Smooth muscle cell (in vitro differentiated cells): ENCODE measurements around the gene SOX13. TPM values are rescaled to one million over a fixed set of nuclear protein-coding genes. Genes with fewer than 3 reads are reported as not detected.

Source experiments
- DNase-seq: peaks from one replicate; lab custom pipeline; 2025; ENCODE audit not compliant: unreplicated experiment; lab: John Stamatoyannopoulos, UW
- H2AFZ ChIP-seq: fragments of 200-600 bp; sonication (generic); 2 replicates; pipeline ENCODE4 v1.6.0; 2016; ENCODE audit warnings: antibody characterized with exemption, low read depth, mild to moderate bottlenecking
- H3F3A ChIP-seq: fragments of 200-600 bp; sonication (generic); 2 replicates; pipeline ENCODE4 v1.6.0; 2017; ENCODE audit warnings: antibody characterized with exemption, low read depth
- H3K27ac ChIP-seq: fragments of 200-600 bp; sonication (generic); 2 replicates; pipeline ENCODE4 v1.5.1; 2016; ENCODE audit warnings: low read depth, mild to moderate bottlenecking
- H3K27me3 ChIP-seq: fragments of 200-600 bp; sonication (generic); 2 replicates; pipeline ENCODE4 v1.6.1; 2016; ENCODE audit warnings: low read depth, mild to moderate bottlenecking
- H3K36me3 ChIP-seq: fragments of 200-600 bp; sonication (generic); 2 replicates; pipeline ENCODE4 v1.5.1; 2016; ENCODE audit warnings: low read depth
- H3K4me1 ChIP-seq: fragments of 200-600 bp; sonication (generic); 2 replicates; pipeline ENCODE4 v1.5.1; 2016; ENCODE audit warnings: low read depth
- H3K4me2 ChIP-seq: fragments of 200-600 bp; sonication (generic); 2 replicates; pipeline ENCODE4 v1.6.0; 2016; ENCODE audit warnings: mild to moderate bottlenecking
- H3K4me3 ChIP-seq: fragments of 200-600 bp; sonication (generic); 2 replicates; pipeline ENCODE4 v1.5.1; 2016; ENCODE audit warnings: mild to moderate bottlenecking
- H3K79me2 ChIP-seq: fragments of 200-600 bp; sonication (generic); 2 replicates; pipeline ENCODE4 v1.6.0; 2016; ENCODE audit warnings: low read depth, mild to moderate bottlenecking
- H3K9ac ChIP-seq: fragments of 200-600 bp; sonication (generic); 2 replicates; pipeline ENCODE4 v1.6.0; 2016; ENCODE audit warnings: low read depth
- H3K9me3 ChIP-seq: fragments of 200-600 bp; sonication (generic); replicated peaks from 2 replicates; pipeline ENCODE4 v1.5.1; 2016; ENCODE audit warnings: low read depth
- H4K20me1 ChIP-seq: fragments of 200-600 bp; sonication (generic); 2 replicates; pipeline ENCODE4 v1.6.0; 2016; ENCODE audit warnings: low read depth
- CTCF ChIP-seq: fragments of 200-600 bp; sonication (generic); IDR thresholded peaks from 2 replicates; pipeline ENCODE4 v1.5.1; 2017; ENCODE audit warnings: borderline replicate concordance, mild to moderate bottlenecking, antibody characterized with exemption; ENCODE audit not compliant: insufficient read depth, poor library complexity, severe bottlenecking
- WGBS: methylation state at CpG from one replicate; pipeline ENCODE4 v1.1.7; 2016; ENCODE audit warnings: low lambda C conversion rate; 5-methylcytosine and 5-hydroxymethylcytosine counted together
- polyA plus RNA-seq: library from polyadenylated mRNA; unstranded; fragments of >200 nt; fragmentation: Nextera tagmentation; extraction: Ambion mirVana; gene quantifications from 2 replicates; pipeline ENCODE4 v1.2.1, GENCODE V29; 2016
- total RNA-seq: library from RNA; depleted of rRNA; stranded (reverse); fragments of >200 nt; gene quantifications from 2 replicates; pipeline ENCODE4 v1.2.3, GENCODE V29; 2014

SOX13 gene
- total and polyA plus RNA-seq, 2 experiments from 2014 or later = 0.41 to 2.3 TPM

- Histone ChIP-seq H3K9me3 (no peaks in the 10 kb centered on the region), H3K79me2 (no peaks in the 10 kb centered on the region), H4K20me1 (no peaks in the 10 kb centered on the region), H3K9ac (peak within 1 kb of the TSS; percentile 64), H3F3A (no peaks in the 10 kb centered on the region), H2AFZ (peak within 1 kb of the TSS; percentile 84), H3K36me3 (no peaks in the 10 kb centered on the region), H3K4me1 (no peaks in the 10 kb centered on the region), H3K27ac (no peak within 1 kb of the TSS), H3K4me2 (peak within 1 kb of the TSS; percentile 96), H3K27me3 (no peaks in the 10 kb centered on the region), H3K4me3 (peak within 1 kb of the TSS; percentile 63)
- DNase-seq = peak; percentile 59
- WGBS = under 1% methylated on average over 49 of the region's 94 CpGs
- no peak for TF ChIP-seq CTCF
These were observed 78.8 kb downstream of the SOX13 start, which contains the start of gene ETNK2 for GRCh38 chr1:204151552-204152309. TSS of gene ETNK2 (minus strand) at chr1:204152044. CDS start at chr1:204151852, 192 bp downstream.

DNA sequence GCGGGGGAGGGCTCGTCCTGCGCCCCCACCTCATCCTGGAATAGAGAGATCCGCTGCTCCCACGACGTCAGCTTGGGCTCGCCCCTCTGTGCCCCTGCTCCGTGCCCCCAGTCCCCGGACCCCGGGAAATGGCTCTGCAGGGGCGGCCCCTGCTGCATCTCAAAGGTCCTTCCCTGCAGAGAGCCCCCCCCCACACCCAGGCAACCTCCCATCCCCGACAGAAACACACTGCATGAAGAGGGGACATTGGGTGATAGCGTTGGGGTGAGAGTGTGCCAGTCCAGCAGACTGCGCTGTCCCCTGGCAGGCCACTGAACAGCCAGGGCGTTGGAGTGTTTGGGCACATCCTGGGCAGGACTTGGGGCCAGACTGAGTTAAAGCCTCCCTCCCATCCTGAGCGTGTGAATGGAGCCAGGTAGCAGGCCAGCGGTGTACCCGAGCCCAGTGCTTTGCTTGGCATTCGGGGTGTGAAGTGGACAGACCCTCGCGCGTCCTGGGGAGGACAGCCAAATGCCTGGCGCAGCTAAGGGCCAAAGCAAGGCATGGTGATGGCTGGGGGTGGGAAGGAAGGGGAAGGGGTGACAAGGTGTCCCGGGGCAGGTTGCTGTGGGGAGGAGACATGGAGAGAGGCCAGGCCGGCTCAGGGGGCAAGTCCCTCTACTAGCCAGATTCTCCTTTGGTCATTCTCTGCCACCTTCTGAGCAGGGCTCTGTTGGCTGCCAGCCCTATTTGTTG is 79.6 kb downstream of the SOX13 start:
- Histone ChIP-seq H3K27me3 (no peaks in the 10 kb centered on the region), H3K4me3 (peak overlapping the region; percentile 63), H2AFZ (peak overlapping the region; percentile 80), H3K36me3 (no peaks in the 10 kb centered on the region), H3K79me2 (no peaks in the 10 kb centered on the region), H3F3A (no peaks in the 10 kb centered on the region), H3K4me2 (peak overlapping the region; percentile 84), H3K27ac (no peak overlapping the region), H3K9ac (peak overlapping the region; percentile 64), H3K4me1 (no peaks in the 10 kb centered on the region), H3K9me3 (no peaks in the 10 kb centered on the region), H4K20me1 (no peaks in the 10 kb centered on the region)
- 49% methylated on average over 16 of the region's 25 CpGs for WGBS
- no peak for DNase-seq
- no peak for TF ChIP-seq CTCF

DNA sequence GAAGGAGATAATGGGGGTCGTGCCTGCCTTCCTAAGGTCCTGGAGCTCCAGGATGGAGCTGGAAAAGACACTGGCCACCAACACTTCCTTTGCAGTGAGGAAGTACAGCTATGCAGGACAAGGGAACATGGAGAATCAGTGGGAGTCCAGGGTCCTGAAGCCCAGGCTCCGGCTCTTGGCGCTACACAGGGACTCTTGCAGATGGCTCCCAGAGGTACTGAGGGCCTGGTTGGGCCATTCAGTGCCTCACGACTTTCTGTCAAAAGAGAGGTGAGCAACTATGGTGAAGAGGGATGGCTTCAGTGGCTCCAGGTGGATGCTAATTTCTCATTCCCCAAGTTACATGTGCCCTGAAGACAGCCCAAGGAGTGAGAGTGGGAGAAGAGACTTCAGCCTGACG is 80.8 kb downstream of the SOX13 start:
- TF ChIP-seq CTCF = no peak
- WGBS = 93% methylated on average over 5 of the region's 5 CpGs
- Histone ChIP-seq H3K27me3 (no peaks in the 10 kb centered on the region), H4K20me1 (no peaks in the 10 kb centered on the region), H3K27ac (no peak overlapping the region), H3K9me3 (no peaks in the 10 kb centered on the region), H3K4me2 (no peak overlapping the region), H3K4me3 (no peak overlapping the region), H3F3A (no peaks in the 10 kb centered on the region), H3K4me1 (no peaks in the 10 kb centered on the region), H3K9ac (no peak overlapping the region), H3K79me2 (no peaks in the 10 kb centered on the region), H3K36me3 (no peaks in the 10 kb centered on the region), H2AFZ (no peak overlapping the region)
- no peak for DNase-seq
